GM12874 (cell line): Measurements from ENCODE around the gene TUBG2.

Source experiments
- CTCF ChIP-seq: IDR thresholded peaks from 2 replicates; pipeline ENCODE4 v1.5.1; 2011; ENCODE audit warnings: low read depth, mild to moderate bottlenecking, control low read depth, low read length, moderate library complexity; ENCODE audit not compliant: insufficient read depth

The TUBG2 gene

GRCh38 chr17:42653179-42654124, 5.6 kb upstream of the TUBG2 start:
- no peak for TF ChIP-seq CTCF

- TF ChIP-seq CTCF = no peak
These were observed 3.6 kb upstream of the TUBG2 start for GRCh38 chr17:42655528-42655927.

- no peak for TF ChIP-seq CTCF
These were observed 1.1 kb upstream of the TUBG2 start for GRCh38 chr17:42657824-42658588.

GRCh38 chr17:42660692-42661345, 1.7 kb downstream of the TUBG2 start:
- no peak for TF ChIP-seq CTCF

GRCh38 chr17:42665581-42666001, 6.5 kb downstream of the TUBG2 start:
- TF ChIP-seq CTCF = no peak

GRCh38 chr17:42667088-42667951, 8.2 kb downstream of the TUBG2 start:
- TF ChIP-seq CTCF = no peak
